Duodenal mucosa (tissue), 2 donors: ENCODE data around the gene HLX.

Experiments
- H3K27ac ChIP-seq: one replicate; pipeline ENCODE4 v1.7.0; 2013; ENCODE audit warnings: low read depth, low read length
- H3K27me3 ChIP-seq, 2 donors: one replicate each; pipeline ENCODE4 v1.7.0; 2013; ENCODE audit warnings: low read length in 2 of 2, control low read depth in 1 of 2; ENCODE audit not compliant: insufficient read depth in 2 of 2, control insufficient read depth in 1 of 2
- H3K36me3 ChIP-seq, 2 donors: one replicate each; pipeline ENCODE4 v1.7.0; 2013; ENCODE audit warnings: low read length in 2 of 2, control low read depth in 1 of 2; ENCODE audit not compliant: insufficient read depth in 2 of 2, control insufficient read depth in 1 of 2
- H3K4me1 ChIP-seq, 2 donors: one replicate each; pipeline ENCODE4 v1.7.0; 2013; ENCODE audit warnings: low read length in 2 of 2, control low read depth in 1 of 2; ENCODE audit not compliant: insufficient read depth in 2 of 2, control insufficient read depth in 1 of 2
- H3K4me3 ChIP-seq, 2 donors: one replicate each; pipeline ENCODE4 v1.7.0; 2013; ENCODE audit warnings: low read length in 2 of 2, low read depth in 1 of 2
- H3K9ac ChIP-seq, 2 donors: one replicate each; pipeline ENCODE4 v1.7.0; 2013; ENCODE audit warnings: low read length in 2 of 2, low read depth in 1 of 2
- H3K9me3 ChIP-seq, 2 donors: one replicate each; pipeline ENCODE4 v1.7.0; 2013; ENCODE audit warnings: low read length in 2 of 2, control low read depth in 1 of 2; ENCODE audit not compliant: control insufficient read depth in 1 of 2

HLX gene

GRCh38 chr1:220924331-220924970 is 45.2 kb downstream of the HLX start:
- no peaks in the 10 kb centered on the region for H3K9me3 ChIP-seq
- H3K4me3 ChIP-seq = no peak overlapping the region
- H3K27me3 ChIP-seq = no peaks in the 10 kb centered on the region
- H3K36me3 ChIP-seq = no peaks in the 10 kb centered on the region
- no peak overlapping the region for H3K27ac ChIP-seq
- no peak overlapping the region for H3K9ac ChIP-seq
- no peaks in the 10 kb centered on the region for H3K4me1 ChIP-seq

- Histone ChIP-seq H3K4me1 (no peaks in the 10 kb centered on the region), H3K4me3 (no peak overlapping the region), H3K27me3 (no peaks in the 10 kb centered on the region), H3K9me3 (no peaks in the 10 kb centered on the region), H3K36me3 (no peaks in the 10 kb centered on the region), H3K9ac (no peak overlapping the region), H3K27ac (no peak overlapping the region)
Measured at GRCh38 chr1:220925707-220926106, 46.5 kb downstream of the HLX start.

GRCh38 chr1:220926146-220926545 is 46.9 kb downstream of the HLX start:
- no peaks in the 10 kb centered on the region for H3K36me3 ChIP-seq
- no peaks in the 10 kb centered on the region for H3K9me3 ChIP-seq
- H3K27me3 ChIP-seq = no peaks in the 10 kb centered on the region
- no peak overlapping the region for H3K27ac ChIP-seq
- H3K9ac ChIP-seq = no peak overlapping the region
- no peak overlapping the region for H3K4me3 ChIP-seq
- H3K4me1 ChIP-seq = no peaks in the 10 kb centered on the region

GRCh38 chr1:220927442-220927841 is 48.2 kb downstream of the HLX start:
- Histone ChIP-seq H3K9ac (no peak overlapping the region), H3K4me3 (no peak overlapping the region), H3K9me3 (no peaks in the 10 kb centered on the region), H3K27ac (no peak overlapping the region), H3K36me3 (no peaks in the 10 kb centered on the region), H3K4me1 (no peaks in the 10 kb centered on the region), H3K27me3 (no peaks in the 10 kb centered on the region)

GRCh38 chr1:220928320-220928719 is 49.1 kb downstream of the HLX start:
- H3K9me3 ChIP-seq = no peaks in the 10 kb centered on the region
- H3K9ac ChIP-seq = no peak overlapping the region
- no peaks in the 10 kb centered on the region for H3K4me1 ChIP-seq
- H3K27ac ChIP-seq = no peak overlapping the region
- no peaks in the 10 kb centered on the region for H3K36me3 ChIP-seq
- no peaks in the 10 kb centered on the region for H3K27me3 ChIP-seq
- no peak overlapping the region for H3K4me3 ChIP-seq

GRCh38 chr1:220928725-220929300 is 49.6 kb downstream of the HLX start:
- no peaks in the 10 kb centered on the region for H3K36me3 ChIP-seq
- H3K27ac ChIP-seq = no peak overlapping the region
- H3K9me3 ChIP-seq = no peaks in the 10 kb centered on the region

GRCh38 chr1:220929304-220929703 is 50.1 kb downstream of the HLX start:
- Histone ChIP-seq H3K36me3 (no peaks in the 10 kb centered on the region), H3K27me3 (no peaks in the 10 kb centered on the region), H3K27ac (no peak overlapping the region), H3K9ac (no peak overlapping the region), H3K4me3 (no peak overlapping the region), H3K9me3 (no peaks in the 10 kb centered on the region), H3K4me1 (no peaks in the 10 kb centered on the region)

More at GRCh38 chr1:220928725-220929300, 49.6 kb downstream of the HLX start:
- no peak overlapping the region for H3K4me3 ChIP-seq
- no peak overlapping the region for H3K9ac ChIP-seq
- H3K4me1 ChIP-seq = no peaks in the 10 kb centered on the region
- H3K27me3 ChIP-seq = no peaks in the 10 kb centered on the region
